OCI-M1 (cell line): Measurements from ENCODE around the gene AQP7.
A peak's percentile ranks its signal among the peaks of the same experiment; 100 is the strongest.
"Not testable (repeated sequence)": the region's sequence is repeated elsewhere in the genome, so short reads cannot be mapped to it uniquely, and the experiment has no call there.

ENCODE experiments used
- DNase-seq: peaks from one replicate; lab custom pipeline; 2025; lab: John Stamatoyannopoulos, UW

Gene AQP7

GRCh38 chr9:33433871-33434270 is 31.5 kb upstream of the AQP7 start:
- DNase-seq = no peak

GRCh38 chr9:33431420-33431819 is 29.1 kb upstream of the AQP7 start:
- DNase-seq = no peak

- peak; percentile 14 for DNase-seq
Observed at GRCh38 chr9:33430942-33431341, 28.6 kb upstream of the AQP7 start.

- no peak for DNase-seq
Observed at GRCh38 chr9:33429256-33429985, 27.1 kb upstream of the AQP7 start.

GRCh38 chr9:33426843-33427293 is 24.5 kb upstream of the AQP7 start:
- no peak for DNase-seq

GRCh38 chr9:33425128-33425533 is 22.8 kb upstream of the AQP7 start:
- DNase-seq = no peak

- DNase-seq = not testable (repeated sequence)
Observed at GRCh38 chr9:33424492-33424891, 22.1 kb upstream of the AQP7 start.

- DNase-seq = not testable (repeated sequence)
Observed at GRCh38 chr9:33424043-33424442, 21.7 kb upstream of the AQP7 start.

GRCh38 chr9:33419708-33420303 is 17.4 kb upstream of the AQP7 start:
- no peak for DNase-seq

GRCh38 chr9:33418090-33418489 is 15.7 kb upstream of the AQP7 start:
- DNase-seq = no peak

- DNase-seq = no peak
Observed at GRCh38 chr9:33416996-33417395, 14.6 kb upstream of the AQP7 start.

- peak; percentile 79 for DNase-seq
Observed at GRCh38 chr9:33415501-33416038, 13.2 kb upstream of the AQP7 start.

- DNase-seq = no peak
Observed at GRCh38 chr9:33414889-33415500, 12.6 kb upstream of the AQP7 start.

GRCh38 chr9:33414268-33414667 is 11.9 kb upstream of the AQP7 start:
- no peak for DNase-seq

GRCh38 chr9:33408087-33408486 is 5.7 kb upstream of the AQP7 start:
- no peak for DNase-seq

- no peak for DNase-seq
Observed at GRCh38 chr9:33407061-33407460, 4.7 kb upstream of the AQP7 start.

- no peak for DNase-seq
Observed at GRCh38 chr9:33404788-33405362, 2.5 kb upstream of the AQP7 start.

GRCh38 chr9:33403941-33404787 is 1.8 kb upstream of the AQP7 start:
- no peak for DNase-seq

GRCh38 chr9:33401809-33402208 is 559 bp downstream of the AQP7 start:
- not testable (repeated sequence) for DNase-seq

GRCh38 chr9:33399047-33399446 is 3.3 kb downstream of the AQP7 start:
- not testable (repeated sequence) for DNase-seq

GRCh38 chr9:33397801-33398200 is 4.6 kb downstream of the AQP7 start:
- DNase-seq = not testable (repeated sequence)
